HepG2 (cell line): ENCODE results near the gene GPC6. TPM values are rescaled to one million over a fixed set of nuclear protein-coding genes. Genes with fewer than 3 reads are reported as not detected.

Experiments used
- HOMEZ ChIP-seq: IDR thresholded peaks from 2 replicates; pipeline ENCODE4 v1.6.1; 2016; ENCODE audit warnings: low read depth
- ONECUT2 ChIP-seq: sonication (generic); formaldehyde crosslinking; IDR thresholded peaks from 2 replicates; pipeline ENCODE4 v1.4.0; 2020; ENCODE audit warnings: missing genetic modification reagents
- PPARG ChIP-seq: conservative IDR thresholded peaks from 2 replicates; pipeline ENCODE4 v1.6.1; 2016; ENCODE audit warnings: missing biosample characterization, missing genetic modification reagents
- RCOR2 ChIP-seq: IDR thresholded peaks from 2 replicates; pipeline ENCODE4 v1.6.1; 2016; ENCODE audit warnings: missing biosample characterization, missing genetic modification reagents
- RERE ChIP-seq: IDR thresholded peaks from 2 replicates; pipeline ENCODE4 v1.6.1; 2016; ENCODE audit warnings: low read depth, missing genetic modification reagents, missing compliant biosample characterization
- SAP130 ChIP-seq: IDR thresholded peaks from 2 replicates; pipeline ENCODE4 v1.6.1; 2016; ENCODE audit warnings: low read depth
- SMAD3 ChIP-seq: sonication (generic); formaldehyde crosslinking; IDR thresholded peaks from 2 replicates; pipeline ENCODE4 v1.4.0; 2020; ENCODE audit warnings: missing genetic modification reagents
- TBX2 ChIP-seq: sonication (generic); formaldehyde crosslinking; IDR thresholded peaks from 2 replicates; pipeline ENCODE4 v1.5.0; 2020; ENCODE audit warnings: missing genetic modification reagents, mild to moderate bottlenecking, borderline replicate concordance
- TFDP1 ChIP-seq: IDR thresholded peaks from 2 replicates; pipeline ENCODE4 v1.6.1; 2016; ENCODE audit warnings: missing compliant biosample characterization, missing genetic modification reagents, borderline replicate concordance
- XRCC5 ChIP-seq: fragments of 200-400 bp; formaldehyde crosslinking; optimal IDR thresholded peaks from 2 replicates; pipeline ENCODE3; 2017; ENCODE audit warnings: mild to moderate bottlenecking, low read length
- ZMAT5 ChIP-seq: sonication (generic); formaldehyde crosslinking; IDR thresholded peaks from 2 replicates; pipeline ENCODE4 v1.5.0; 2020; ENCODE audit warnings: mild to moderate bottlenecking, low read depth, missing genetic modification reagents, borderline replicate concordance
- ZNF10 ChIP-seq: sonication (generic); formaldehyde crosslinking; IDR thresholded peaks from 2 replicates; pipeline ENCODE4 v1.4.0; 2020; ENCODE audit warnings: mild to moderate bottlenecking, low read depth, missing genetic modification reagents, borderline replicate concordance
- polyA plus RNA-seq, 8 experiments: library from polyadenylated mRNA; depleted of rRNA in 3 of 8; stranded (reverse) in 7 of 8; unstranded in 1 of 8; fragments of >200 nt; fragmentation: Illumina TruSeq in 4 of 8; extraction: Trizol in 4 of 8; gene quantifications; 2 replicates each; pipeline versions ENCODE4 v1.2.1 to v1.2.3, GENCODE V29; 2011 to 2016; ENCODE audit warnings: low read depth in 4 of 8, missing spikeins in 1 of 8, mixed read lengths in 1 of 8; ENCODE audit not compliant: insufficient read depth in 1 of 8
- total RNA-seq, 5 experiments: library from RNA; depleted of rRNA; stranded (reverse); fragments of >200 nt; fragmentation: Illumina TruSeq; extraction: Trizol; gene quantifications; 2 replicates each; pipeline ENCODE4 v1.2.3, GENCODE V29; 2016; ENCODE audit warnings: low read depth in 1 of 5
- TF ChIP-seq, protein P1 (sequence below): sonication (generic); IDR thresholded peaks from 2 replicates; pipeline ENCODE4 v1.6.1; 2016; ENCODE audit warnings: low read depth, borderline replicate concordance
- TF ChIP-seq, protein P2 (sequence below): sonication (generic); formaldehyde crosslinking; IDR thresholded peaks from 2 replicates; pipeline ENCODE4 v1.4.0; 2020; ENCODE audit warnings: missing genetic modification reagents

Gene GPC6
- total and polyA plus RNA-seq, 2 of the 13 experiments (the other 11 are each of a cell fraction or from before 2014, with no cell fraction given), result 24.5 to 33.9 TPM

GRCh38 chr13:94263038-94263437 is 1036.4 kb downstream of the GPC6 start (continued):
- TF ChIP-seq, protein P1, sequence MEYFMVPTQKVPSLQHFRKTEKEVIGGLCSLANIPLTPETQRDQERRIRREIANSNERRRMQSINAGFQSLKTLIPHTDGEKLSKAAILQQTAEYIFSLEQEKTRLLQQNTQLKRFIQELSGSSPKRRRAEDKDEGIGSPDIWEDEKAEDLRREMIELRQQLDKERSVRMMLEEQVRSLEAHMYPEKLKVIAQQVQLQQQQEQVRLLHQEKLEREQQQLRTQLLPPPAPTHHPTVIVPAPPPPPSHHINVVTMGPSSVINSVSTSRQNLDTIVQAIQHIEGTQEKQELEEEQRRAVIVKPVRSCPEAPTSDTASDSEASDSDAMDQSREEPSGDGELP, result no peak
- TF ChIP-seq XRCC5, result no peak
- TF ChIP-seq HOMEZ (CRISPR knock-in tag), result peak; percentile 71; the same call in 1 of the 2 replicates
- TF ChIP-seq SAP130 (CRISPR knock-in tag), result peak; percentile 17; the same call in 1 of the 2 replicates
- TF ChIP-seq RCOR2 (CRISPR knock-in tag), result 0 out of 2 replicates have a peak, but pooled peaks have one; percentile 20
- peak; percentile 48; the same call in 1 of the 2 replicates for TF ChIP-seq RERE
- TF ChIP-seq ZMAT5 (CRISPR knock-in tag), result no peak
- TF ChIP-seq SMAD3 (CRISPR knock-in tag), result no peak
- TF ChIP-seq TBX2, result peak; percentile 26; the same call in 1 of the 2 replicates
- TF ChIP-seq, protein P2, sequence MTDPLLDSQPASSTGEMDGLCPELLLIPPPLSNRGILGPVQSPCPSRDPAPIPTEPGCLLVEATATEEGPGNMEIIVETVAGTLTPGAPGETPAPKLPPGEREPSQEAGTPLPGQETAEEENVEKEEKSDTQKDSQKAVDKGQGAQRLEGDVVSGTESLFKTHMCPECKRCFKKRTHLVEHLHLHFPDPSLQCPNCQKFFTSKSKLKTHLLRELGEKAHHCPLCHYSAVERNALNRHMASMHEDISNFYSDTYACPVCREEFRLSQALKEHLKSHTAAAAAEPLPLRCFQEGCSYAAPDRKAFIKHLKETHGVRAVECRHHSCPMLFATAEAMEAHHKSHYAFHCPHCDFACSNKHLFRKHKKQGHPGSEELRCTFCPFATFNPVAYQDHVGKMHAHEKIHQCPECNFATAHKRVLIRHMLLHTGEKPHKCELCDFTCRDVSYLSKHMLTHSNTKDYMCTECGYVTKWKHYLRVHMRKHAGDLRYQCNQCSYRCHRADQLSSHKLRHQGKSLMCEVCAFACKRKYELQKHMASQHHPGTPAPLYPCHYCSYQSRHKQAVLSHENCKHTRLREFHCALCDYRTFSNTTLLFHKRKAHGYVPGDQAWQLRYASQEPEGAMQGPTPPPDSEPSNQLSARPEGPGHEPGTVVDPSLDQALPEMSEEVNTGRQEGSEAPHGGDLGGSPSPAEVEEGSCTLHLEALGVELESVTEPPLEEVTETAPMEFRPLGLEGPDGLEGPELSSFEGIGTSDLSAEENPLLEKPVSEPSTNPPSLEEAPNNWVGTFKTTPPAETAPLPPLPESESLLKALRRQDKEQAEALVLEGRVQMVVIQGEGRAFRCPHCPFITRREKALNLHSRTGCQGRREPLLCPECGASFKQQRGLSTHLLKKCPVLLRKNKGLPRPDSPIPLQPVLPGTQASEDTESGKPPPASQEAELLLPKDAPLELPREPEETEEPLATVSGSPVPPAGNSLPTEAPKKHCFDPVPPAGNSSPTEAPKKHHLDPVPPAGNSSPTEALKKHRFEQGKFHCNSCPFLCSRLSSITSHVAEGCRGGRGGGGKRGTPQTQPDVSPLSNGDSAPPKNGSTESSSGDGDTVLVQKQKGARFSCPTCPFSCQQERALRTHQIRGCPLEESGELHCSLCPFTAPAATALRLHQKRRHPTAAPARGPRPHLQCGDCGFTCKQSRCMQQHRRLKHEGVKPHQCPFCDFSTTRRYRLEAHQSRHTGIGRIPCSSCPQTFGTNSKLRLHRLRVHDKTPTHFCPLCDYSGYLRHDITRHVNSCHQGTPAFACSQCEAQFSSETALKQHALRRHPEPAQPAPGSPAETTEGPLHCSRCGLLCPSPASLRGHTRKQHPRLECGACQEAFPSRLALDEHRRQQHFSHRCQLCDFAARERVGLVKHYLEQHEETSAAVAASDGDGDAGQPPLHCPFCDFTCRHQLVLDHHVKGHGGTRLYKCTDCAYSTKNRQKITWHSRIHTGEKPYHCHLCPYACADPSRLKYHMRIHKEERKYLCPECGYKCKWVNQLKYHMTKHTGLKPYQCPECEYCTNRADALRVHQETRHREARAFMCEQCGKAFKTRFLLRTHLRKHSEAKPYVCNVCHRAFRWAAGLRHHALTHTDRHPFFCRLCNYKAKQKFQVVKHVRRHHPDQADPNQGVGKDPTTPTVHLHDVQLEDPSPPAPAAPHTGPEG (CRISPR knock-in tag), result no peak
- TF ChIP-seq TFDP1 (CRISPR knock-in tag), result no peak
- no peak for TF ChIP-seq ZNF10 (CRISPR knock-in tag)
- peak; percentile 66 for TF ChIP-seq PPARG (CRISPR knock-in tag)
- 0 out of 2 replicates have a peak, but pooled peaks have one; percentile 28 for TF ChIP-seq ONECUT2
